GM19455 (cell line): Measurements from ENCODE around the gene TTLL6.
"Not testable (repeated sequence)": the region's sequence is repeated elsewhere in the genome, so short reads cannot be mapped to it uniquely, and the experiment has no call there.

Experiments
- ATAC-seq: cut with Tn5 transposase; IDR thresholded peaks from one replicate; pipeline ENCODE4 v1.9.1; 2021; ENCODE audit not compliant: unreplicated experiment

Gene TTLL6

DNA sequence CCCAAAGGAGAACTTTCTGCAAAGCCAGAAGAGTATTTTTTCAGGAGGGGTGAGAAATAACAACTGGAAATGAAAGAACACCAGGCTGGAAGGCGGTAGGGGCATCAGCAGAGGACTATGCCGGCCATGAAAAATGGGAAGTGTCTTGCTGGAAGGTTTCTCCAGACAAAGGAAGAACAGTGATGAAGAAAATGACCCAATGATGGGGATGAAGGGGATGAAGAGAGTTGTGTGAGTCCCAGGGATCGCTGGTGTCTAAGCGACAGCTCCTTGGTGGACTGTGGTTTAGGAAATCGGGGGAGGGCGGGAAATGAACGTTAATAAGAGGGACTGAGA lies 623 bp downstream of the TTLL6 start:
- ATAC-seq, result no peak

DNA sequence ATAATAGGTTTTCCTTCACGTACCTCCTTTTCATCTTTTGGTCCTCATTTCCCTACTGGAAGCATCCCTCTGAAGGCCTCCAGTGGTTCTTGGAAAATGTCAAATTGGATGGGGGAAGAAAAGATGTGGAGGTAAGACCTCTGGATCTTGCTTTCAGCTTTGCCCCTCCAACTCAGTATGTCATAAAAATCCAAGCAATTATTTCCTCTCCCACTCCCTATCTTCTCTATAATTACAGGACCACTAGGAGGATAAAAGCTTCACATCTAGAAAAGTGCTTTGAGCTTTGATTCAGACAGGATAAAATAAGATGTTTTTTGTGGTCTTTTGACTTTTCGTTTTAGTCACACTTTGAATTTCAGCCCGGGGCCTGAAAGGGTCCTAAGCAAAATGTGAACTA lies 1.7 kb downstream of the TTLL6 start:
- no peak for ATAC-seq

DNA sequence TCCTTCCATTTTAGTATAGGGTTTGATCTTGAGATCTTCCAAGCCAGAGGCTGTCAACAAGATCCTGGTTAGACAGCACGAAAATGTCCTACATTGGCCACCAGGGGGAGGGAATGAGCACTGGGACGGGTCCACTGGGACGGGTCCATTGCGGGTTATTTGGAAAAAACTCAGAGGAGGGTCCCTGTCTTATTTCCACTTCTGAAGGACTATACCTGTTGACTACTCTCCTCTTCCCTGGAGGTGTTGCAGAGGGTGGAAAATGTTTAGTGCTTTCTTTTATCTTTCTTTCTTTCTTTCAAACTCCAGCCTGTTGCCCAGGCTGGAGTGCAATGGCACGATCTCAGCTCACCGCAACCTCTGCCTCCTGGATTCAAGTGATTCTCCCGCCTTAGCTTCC lies 2.5 kb downstream of the TTLL6 start:
- no peak for ATAC-seq

DNA sequence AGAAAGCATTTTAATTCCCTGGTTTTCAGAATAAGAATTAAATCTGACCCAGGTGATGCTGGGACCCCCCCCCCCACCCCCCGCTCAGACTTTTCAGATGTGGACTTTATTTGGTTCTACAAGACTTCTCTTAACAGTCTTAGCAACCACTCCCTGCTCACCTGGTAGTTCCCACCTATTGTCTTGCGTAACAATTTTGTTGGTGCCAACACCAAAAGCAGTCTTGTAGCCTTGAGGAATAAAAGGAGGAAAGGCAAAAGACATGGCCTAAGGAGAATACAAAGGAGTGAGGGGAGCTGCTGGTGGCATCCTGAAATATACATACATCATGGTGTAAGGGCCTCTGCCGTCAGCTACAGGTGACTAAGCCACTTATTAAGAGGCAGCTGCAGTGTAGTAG lies 5.0 kb downstream of the TTLL6 start:
- ATAC-seq, result no peak

DNA sequence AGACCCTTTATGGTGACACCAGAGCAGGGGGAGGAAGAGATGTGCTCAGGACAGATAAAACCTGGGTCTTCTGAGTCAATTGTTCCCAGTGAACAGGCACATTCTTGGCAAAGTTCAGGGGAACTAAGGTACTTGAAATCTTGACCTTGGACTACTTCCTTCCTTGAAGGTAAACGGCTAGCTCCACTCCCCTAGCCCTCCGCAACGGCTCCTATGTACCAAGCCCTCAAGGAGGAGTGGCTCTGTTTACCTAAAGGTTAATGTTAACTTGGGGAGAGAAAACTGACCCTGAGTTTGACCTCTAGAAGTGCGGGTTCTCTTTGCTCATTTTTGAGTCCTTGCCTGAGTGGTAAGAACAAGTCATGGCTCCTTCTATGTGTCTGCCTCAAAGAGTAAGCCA lies 7.8 kb downstream of the TTLL6 start:
- no peak for ATAC-seq

DNA sequence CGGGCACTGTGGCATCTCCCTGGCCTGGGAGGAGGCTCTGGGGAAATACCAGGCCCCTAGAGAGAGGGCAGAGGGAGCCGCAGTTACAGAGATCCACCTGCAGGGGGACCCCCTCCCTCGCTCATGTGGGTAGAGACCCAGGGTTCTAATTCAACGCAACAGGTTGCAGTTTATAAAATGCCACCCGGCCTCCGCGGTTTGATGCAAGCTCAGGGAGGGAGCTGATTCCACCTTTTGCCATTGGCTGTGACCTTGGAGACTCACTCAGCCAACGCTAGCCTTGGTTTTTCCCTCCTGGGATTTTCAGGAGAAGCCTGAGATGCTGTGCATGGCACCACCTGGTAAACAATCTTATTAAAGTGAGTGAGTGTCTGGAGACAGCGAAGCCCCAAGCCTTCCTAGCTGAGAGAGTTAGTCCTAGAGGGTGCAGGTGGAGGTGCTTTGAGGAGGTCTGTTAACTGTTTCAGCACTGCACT lies 12.1 kb downstream of the TTLL6 start:
- ATAC-seq, result no peak

DNA sequence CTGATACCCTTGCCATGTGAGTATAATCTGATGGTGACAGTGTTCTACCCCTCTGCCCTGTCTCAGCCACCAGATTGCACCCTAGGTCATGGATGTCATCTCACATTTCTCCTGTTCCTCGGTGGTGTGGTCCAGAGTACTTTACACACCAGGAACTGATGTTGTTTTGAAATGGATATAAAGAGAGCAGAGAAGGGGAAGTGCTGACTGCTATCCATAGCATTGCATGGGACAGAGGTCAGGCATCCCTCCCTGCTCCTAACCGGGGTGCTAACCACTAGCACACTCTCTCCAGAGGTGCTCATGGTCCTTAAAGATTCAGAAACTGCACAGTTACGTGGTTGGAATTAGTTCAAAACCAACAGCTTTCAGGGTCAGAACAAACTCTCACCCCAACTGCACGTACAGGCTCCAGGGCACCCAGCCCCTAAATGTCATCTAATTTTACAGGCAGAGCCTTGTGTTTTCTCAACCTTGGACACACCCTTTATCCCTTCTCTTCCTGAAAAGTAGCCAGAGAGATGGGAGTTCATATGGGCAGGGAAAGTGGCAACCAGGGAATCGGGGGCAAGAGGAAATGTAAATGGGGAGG lies 16.3 kb downstream of the TTLL6 start:
- ATAC-seq, result no peak

DNA sequence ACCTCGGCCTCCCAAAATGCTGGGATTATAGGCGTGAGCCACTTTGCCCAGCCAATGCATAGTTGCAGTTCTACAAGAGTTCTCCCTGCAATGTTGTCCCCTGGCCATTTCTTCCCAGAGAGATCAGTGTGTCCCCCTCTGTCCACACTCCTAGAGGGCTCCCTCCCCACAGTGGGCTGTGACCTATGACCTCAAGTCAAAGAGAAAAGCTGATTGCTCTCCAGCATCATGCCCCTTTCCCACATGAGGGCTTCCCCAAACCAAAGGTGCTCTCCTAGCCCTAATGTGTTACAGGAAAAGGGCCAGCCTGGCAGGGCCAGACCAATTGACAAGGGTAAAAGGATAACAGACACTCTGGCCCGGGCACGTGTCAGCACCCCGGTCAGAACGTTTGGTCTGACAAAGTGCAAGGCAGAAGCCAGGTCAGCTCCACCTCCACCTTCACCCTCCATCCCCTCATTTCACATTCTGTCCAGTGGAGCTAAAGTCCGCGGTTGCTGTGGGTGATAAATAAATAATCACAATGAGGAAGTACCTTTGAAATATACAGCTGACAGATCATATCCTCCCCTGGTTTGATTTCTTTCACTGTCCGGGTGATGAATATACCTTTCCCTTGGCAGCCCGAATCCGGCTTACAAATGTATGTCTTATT lies 17.8 kb downstream of the TTLL6 start:
- no peak for ATAC-seq

DNA sequence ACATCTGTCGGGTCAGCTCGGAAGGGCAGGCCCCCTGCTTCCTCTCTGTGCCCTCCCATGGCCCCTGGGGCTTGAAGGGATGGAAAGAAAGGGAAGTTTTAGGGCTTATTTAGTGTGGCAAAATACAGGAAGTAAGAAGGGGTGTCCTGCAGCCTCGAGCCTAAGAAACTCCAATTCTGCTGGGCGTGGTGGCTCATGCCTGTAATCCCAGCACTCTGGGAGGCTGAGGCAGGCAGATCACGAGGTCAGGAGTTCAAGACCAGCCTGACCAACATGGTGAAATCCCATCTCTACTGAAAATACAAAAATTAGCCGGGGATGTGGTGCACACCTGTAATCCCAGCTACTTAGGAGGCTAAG lies 20.9 kb downstream of the TTLL6 start:
- ATAC-seq, result not testable (repeated sequence)

DNA sequence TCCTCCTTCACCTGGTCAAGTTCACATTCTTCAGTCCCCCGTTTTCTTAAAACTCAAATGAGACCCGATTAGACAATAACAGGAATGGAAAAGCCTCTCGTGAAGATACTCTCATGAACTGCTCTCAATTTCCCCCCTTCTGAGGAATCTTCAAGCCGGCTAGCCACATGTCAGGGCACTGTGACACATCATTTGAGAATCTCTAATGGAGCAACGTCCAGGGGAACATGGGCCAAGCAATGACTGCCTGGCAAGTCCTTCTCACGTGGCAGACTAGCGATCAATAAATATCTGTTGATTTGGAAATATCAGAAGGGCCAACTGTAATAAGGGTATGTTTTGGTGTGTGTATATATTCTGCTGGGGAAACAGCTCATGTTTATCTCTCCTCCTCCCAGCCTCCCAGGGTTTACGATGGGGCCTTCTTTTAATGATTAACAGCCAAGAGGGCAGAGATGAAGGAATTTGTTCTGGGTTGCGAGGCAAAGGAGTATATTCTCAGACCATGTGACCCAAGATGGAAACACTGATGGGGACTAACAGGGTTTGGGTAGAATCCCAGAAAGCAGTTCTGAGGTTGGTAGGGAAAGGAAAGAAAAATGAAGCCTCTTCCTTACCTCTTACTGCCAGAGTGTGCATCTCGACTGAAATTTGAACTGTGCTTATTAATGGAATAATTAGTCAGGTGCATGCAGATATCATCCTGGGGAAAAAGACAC lies 21.4 kb downstream of the TTLL6 start:
- no peak for ATAC-seq

DNA sequence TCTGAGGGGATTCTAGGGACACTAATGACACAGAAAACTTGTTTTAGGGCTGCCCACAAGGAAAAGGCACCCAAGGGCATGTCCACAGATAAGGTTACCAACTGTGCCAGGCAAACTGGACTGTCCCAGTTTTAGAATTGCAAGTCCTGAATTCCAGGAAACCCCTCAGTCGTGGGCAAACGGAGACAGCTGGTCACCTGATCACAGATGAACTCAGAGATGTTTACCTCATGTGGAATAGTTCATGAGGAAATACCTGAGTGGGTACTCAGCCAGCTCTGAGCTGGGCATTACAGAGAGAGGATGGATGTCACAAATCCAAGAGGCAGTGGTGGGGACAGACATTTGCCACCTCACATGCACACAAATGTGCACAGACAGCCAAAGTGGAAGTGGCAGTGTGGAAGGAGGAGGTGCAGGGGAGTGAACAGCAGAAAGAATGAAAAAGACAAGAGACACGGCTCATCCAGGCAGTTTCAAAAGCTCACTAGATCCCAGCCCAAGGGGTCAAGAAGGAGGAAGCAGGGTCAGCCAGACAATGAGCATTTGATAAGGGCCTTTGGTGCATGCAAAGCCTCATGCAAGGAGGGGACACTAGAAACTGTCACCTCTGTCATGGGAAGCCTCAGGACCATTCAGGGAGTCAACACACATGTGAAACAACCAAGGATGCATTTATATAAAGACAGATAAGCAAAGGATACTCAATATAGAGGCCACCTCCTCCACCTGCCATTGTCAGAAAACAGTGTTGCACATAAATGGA lies 24.8 kb downstream of the TTLL6 start:
- ATAC-seq, result no peak

DNA sequence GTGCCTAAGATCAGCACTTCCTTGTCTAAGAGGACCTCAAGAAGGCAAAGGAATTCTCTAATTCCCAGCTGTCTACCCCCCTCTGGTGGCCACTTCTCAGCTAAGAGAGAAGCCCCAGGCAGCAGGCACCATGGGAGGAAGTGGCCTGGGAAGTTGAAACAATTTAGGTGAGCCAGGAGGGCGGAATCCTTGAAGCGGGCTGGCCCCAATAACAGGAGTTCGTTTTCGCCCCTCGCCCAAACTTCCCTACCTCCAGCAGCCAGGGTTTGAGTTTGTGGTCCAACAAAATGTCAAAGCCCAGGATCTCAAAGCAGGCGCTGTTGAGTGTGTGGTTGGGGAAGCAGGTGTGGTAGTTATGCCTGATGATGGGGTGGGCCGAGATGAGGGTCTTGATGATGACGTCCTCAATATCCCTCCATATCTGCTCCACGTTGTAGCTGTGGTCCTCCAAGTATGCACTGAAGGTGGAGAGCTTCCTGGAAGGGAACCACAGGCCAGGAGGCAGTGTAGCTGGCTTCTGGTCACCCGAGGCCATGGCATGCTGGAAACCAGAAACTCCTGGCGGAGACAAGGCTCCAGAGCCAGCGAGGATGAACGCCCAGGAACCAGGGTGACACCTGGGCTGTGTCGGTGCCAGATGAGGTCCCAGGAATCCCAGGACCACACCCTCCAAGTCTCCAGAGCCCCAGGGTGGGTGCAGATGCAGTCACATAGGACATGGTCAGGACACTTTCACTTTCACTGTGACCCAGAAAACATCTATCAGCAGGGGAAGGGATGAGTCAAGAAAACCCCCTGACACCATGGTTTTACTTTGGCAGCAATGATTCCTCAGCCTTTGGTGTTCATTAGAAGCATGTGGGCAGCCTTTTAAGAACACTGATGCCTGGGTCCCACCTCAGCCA lies 25.6 kb downstream of the TTLL6 start:
- ATAC-seq, result no peak

DNA sequence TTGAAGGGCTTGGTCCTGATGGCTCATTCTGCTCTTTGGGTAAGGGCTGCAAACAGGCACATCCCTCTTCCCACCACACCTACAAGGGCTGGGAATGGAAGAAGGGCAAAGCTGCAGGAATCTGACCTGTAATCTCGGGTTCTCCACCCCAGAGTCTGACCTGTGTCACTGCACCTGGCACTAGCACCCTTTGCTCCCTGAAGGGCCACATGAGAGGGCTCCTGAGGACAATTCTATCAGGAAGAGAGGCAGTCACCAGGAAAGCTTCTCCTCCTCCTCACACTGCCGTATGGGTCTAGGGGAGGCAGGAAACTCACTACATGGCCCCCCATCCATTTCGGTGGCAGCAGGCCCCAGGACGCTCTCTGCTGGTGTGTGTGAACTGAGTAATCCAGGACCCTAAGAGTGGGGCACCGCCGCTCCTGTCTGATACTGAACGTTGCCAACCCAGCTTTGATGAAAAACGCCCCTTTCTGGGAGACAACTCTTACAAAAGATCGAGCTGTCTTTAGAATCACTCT lies 26.4 kb downstream of the TTLL6 start:
- no peak for ATAC-seq

DNA sequence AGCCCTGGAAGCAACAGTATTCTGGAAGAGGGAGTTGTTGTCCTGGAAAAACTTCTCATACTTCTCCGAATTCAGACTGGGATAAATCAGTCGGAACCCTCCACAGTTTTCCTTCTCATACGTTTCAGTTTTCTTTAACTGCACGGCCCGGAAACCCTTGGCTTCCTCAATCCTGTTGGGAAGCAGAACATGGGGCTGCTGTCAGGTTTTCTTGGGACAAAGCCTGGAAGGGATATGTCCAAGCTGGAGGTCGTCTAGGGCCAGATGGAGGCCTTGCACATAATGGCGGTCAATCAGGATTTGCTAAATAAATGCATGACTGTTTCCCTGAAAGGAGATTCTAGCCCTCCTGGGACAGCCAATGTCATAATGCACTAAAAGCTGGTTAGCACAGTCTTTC lies 29.2 kb downstream of the TTLL6 start:
- no peak for ATAC-seq

DNA sequence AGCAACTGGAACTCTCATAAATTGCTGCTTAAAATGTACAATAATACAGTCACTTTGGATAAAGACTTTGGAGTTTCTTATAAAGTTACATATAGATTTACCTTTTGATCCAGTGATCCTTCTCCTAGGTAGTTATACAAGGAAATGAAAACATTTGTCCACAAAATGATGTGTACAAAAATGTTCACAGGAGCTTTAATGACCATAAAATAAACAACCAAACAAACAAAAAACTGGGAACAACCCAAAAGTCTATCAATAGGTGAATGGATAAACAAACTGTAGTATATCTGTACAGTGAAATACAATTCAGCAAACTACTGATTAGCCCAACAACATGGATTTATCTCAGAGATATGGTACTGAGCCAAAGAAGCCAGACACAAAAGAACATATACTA lies 37.6 kb downstream of the TTLL6 start:
- ATAC-seq, result no peak

DNA sequence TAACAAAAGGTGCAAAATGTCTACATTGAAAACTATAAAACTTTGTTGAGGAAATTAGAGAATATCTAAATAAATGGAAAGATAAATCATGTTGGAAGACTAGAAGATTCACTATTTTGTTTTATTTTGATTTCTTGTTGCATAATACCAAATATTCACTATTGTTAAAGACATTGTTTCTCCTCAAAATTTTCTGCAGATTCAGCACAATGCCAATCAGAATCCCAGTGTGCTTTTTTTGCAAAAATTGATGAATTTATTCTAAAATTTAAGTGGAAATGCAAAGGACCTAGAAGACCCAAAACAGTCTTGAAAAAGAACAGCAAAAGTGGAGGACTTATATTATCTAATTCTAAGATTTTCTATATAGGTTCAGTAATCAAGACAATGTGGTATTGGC lies 40.4 kb downstream of the TTLL6 start:
- ATAC-seq, result no peak

DNA sequence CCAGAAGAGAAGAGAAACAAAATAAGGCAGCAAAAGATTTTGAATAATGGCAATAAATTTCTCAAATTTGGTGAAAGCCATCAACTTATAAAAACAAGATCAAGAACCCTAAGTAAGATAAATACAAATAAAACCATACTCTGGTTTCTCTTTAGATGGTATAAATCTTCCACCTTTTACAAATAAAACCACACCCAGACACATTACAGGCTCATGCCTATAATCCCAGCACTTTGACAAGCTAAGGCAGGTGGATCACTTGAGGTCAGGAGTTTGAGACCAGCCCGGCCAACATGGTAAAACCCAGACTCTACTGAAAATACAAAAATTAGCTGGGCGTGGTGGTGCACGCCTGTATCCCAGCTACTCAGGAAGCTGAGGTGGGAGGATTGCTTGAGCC lies 43.8 kb downstream of the TTLL6 start:
- no peak for ATAC-seq

DNA sequence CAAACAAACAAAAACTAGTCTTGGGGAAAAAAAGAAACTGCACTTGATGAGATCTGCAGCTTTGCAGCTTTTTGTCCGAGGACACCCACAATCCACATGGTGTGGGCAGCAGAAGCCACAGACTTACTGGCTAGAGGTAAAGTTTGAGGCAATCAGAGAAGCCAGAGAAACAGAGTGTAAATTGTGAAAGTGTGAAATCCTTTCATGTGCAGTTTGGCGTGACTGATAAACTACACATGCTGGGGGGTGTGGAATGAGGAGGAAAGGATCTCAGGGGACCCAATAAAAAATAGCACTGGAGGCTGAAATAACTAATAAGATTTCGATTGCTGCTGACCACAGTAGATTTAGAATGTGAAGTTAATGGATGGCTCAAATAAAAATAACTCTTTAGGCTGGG lies 46.1 kb downstream of the TTLL6 start:
- ATAC-seq, result no peak

DNA sequence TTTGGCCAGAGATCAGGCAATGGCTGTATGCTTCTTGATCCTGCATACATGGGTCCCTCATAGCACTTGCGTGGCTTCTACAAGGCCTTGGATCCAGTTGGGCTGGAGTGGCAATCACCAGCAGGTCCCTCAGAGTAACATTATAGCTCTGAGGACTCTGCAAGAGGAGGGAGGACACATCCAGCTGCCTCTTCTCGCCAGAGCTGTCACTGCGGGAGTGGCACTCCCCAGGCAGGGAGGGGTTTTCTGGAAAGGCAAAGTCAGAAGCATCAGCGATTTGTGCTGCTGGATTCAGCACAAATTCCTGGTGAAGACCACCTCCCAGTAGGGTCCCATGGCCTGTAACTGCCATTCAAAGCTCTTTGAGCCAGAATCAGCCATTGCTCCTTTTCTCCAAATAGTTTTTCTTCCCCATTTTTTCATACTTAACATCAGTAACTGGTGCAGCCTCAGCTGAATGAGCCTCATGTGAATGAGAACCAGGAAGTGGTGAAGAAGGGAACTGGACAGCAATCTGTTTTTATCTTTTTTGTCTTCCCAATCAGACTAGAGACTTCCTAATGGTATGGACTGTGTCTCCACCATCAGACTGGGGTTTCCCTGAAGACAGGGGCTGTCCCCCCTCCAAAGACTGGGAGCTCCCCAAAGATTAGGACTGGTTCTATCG lies 47.9 kb downstream of the TTLL6 start:
- no peak for ATAC-seq

DNA sequence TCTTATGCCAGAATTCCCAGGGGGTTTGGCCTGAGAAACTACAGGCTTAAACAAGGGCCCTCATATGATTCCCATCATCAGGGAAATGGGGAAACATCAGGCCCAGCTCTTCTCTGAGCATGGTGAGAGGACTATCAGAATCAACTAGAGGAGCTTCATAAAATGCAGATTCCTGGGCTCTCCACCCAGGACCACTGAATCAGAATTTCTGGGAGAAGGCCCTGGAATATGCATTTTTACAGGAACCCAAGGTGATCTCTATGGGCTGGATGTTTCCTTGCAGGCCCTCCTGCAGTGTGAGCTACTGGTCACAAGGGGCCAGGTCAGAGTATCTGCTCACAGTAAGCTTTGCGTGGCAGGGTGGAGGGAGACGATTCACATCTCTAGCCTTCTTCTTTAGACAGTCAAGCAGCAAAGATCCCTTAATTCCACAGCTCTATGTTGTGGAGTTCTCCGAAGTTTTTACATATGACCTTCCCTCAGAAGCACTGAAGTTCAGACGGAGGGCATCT lies 49.7 kb downstream of the TTLL6 start:
- ATAC-seq, result no peak
